ENCODE data around the gene CRYGS.

GRCh38 chr3:186549497-186549896 lies 5.3 kb upstream of the CRYGS start:
- TF ChIP-seq CTCF (IDR thresholded peaks at IDR 0.05) (no peak), EP300 (IDR thresholded peaks at IDR 0.05) (no peak), POLR2AphosphoS5 (IDR thresholded peaks at IDR 0.05) (no peak), POLR2A (IDR thresholded peaks at IDR 0.05) (no peak)

All from gastroesophageal sphincter (tissue), 3 donors.